SK-N-SH (cell line): Measurements from ENCODE around the gene ARHGEF28. TPM values are rescaled to one million over a fixed set of nuclear protein-coding genes. Genes with fewer than 3 reads are reported as not detected.

Experiments used
- CTCF ChIA-PET: fragments of 300-600, 350-600 bp; formaldehyde crosslinking; extraction: SDS; loops from one replicate; lab custom pipeline; 2021; lab: Yijun Ruan, JAX
- POLR2A ChIA-PET: fragments of 350-600 bp; sonication (Branson Sonifier 250); formaldehyde crosslinking; extraction: SDS; loops from one replicate; lab custom pipeline; 2020; ENCODE audit warnings: antibody characterized with exemption, inconsistent platforms; lab: Yijun Ruan, JAX
- DNase-seq: peaks from one replicate; pipeline ENCODE4 v3.0.0; 2012
- H2AFZ ChIP-seq: fragments of 200-600 bp; sonication (generic); 2 replicates; pipeline ENCODE4 v1.8.1; 2016; ENCODE audit warnings: antibody characterized with exemption, mild to moderate bottlenecking, low read depth
- H3F3A ChIP-seq: fragments of 200-600 bp; sonication (generic); replicated peaks from 2 replicates; pipeline ENCODE3; 2016; ENCODE audit warnings: antibody characterized with exemption, mild to moderate bottlenecking; ENCODE audit not compliant: insufficient read depth
- H3K27ac ChIP-seq, 2 experiments: fragments of 200-500 bp in 1 of 2; fragments of 200-600 bp in 1 of 2; sonication (Bioruptor generic) in 1 of 2; sonication (generic), shearing (Covaris generic) in 1 of 2; 2 replicates each; pipeline versions ENCODE4 v1.5.1 to v1.6.1; 2014 to 2016; ENCODE audit warnings: low read depth in 2 of 2, inconsistent platforms in 1 of 2, low read length in 1 of 2, mild to moderate bottlenecking in 1 of 2, mixed read lengths in 1 of 2
- H3K27me3 ChIP-seq: fragments of 200-600 bp; sonication (generic), shearing (Covaris generic); 2 replicates; pipeline ENCODE4 v1.6.1; 2016; ENCODE audit warnings: mixed run types; ENCODE audit not compliant: insufficient read depth
- H3K36me3 ChIP-seq, 2 experiments: fragments of 200-500 bp in 1 of 2; fragments of 200-600 bp in 1 of 2; sonication (Bioruptor generic) in 1 of 2; sonication (generic) in 1 of 2; replicated peaks in 1 of 2; 2 replicates each; pipeline versions ENCODE3 to v1.5.1; 2014 to 2016; ENCODE audit warnings: low read length in 1 of 2, mild to moderate bottlenecking in 1 of 2; ENCODE audit not compliant: insufficient read depth in 2 of 2, control insufficient read depth in 1 of 2
- H3K4me1 ChIP-seq, 2 experiments: fragments of 200-500 bp in 1 of 2; fragments of 200-600 bp in 1 of 2; sonication (Bioruptor generic) in 1 of 2; sonication (generic), shearing (Covaris generic) in 1 of 2; 2 replicates each; pipeline versions ENCODE4 v1.5.1 to v1.6.1; 2014 to 2016; ENCODE audit warnings: low read depth in 1 of 2, low read length in 1 of 2, mixed run types in 1 of 2; ENCODE audit not compliant: insufficient read depth in 2 of 2, control insufficient read depth in 1 of 2
- H3K4me2 ChIP-seq: fragments of 200-600 bp; sonication (generic), shearing (Covaris generic); 2 replicates; pipeline ENCODE4 v1.6.1; 2017; ENCODE audit warnings: mixed run types
- H3K4me3 ChIP-seq, 2 experiments: fragments of 200-500 bp in 1 of 2; fragments of 200-600 bp in 1 of 2; sonication (Bioruptor generic) in 1 of 2; sonication (generic), shearing (Covaris generic) in 1 of 2; 2 replicates each; pipeline versions ENCODE4 v1.5.1 to v1.8.1; 2014 to 2016; ENCODE audit warnings: low read depth in 2 of 2, inconsistent platforms in 1 of 2, low read length in 1 of 2, mild to moderate bottlenecking in 1 of 2, mixed read lengths in 1 of 2, moderate library complexity in 1 of 2
- H3K79me2 ChIP-seq: fragments of 200-600 bp; sonication (generic); 2 replicates; pipeline ENCODE4 v1.8.1; 2017; ENCODE audit warnings: mild to moderate bottlenecking; ENCODE audit not compliant: insufficient read depth
- H3K9ac ChIP-seq: fragments of 200-600 bp; sonication (generic); 2 replicates; pipeline ENCODE4 v1.6.1; 2017; ENCODE audit warnings: mixed run types
- H3K9me2 ChIP-seq: fragments of 200-600 bp; sonication (generic); 2 replicates; pipeline ENCODE4 v1.6.1; 2017; ENCODE audit warnings: mixed run types
- H3K9me3 ChIP-seq: fragments of 200-600 bp; sonication (generic); 2 replicates; pipeline ENCODE4 v1.6.1; 2017; ENCODE audit warnings: mixed run types, mild to moderate bottlenecking, moderate library complexity
- H4K20me1 ChIP-seq: fragments of 200-600 bp; sonication (generic); 2 replicates; pipeline ENCODE4 v1.6.1; 2017; ENCODE audit warnings: mild to moderate bottlenecking, mixed run types; ENCODE audit not compliant: insufficient read depth
- CTCF ChIP-seq: fragments of 200-600 bp; sonication (generic); IDR thresholded peaks from 2 replicates; pipeline ENCODE4 v1.6.1; 2017; ENCODE audit warnings: antibody characterized with exemption, mild to moderate bottlenecking, moderate library complexity
- ELF1 ChIP-seq: IDR thresholded peaks from 2 replicates; pipeline ENCODE4 v1.4.0; 2012
- EZH2phosphoT487 ChIP-seq: fragments of 200-600 bp; sonication (generic); IDR thresholded peaks from 2 replicates; pipeline ENCODE4 v1.6.1; 2017; ENCODE audit warnings: low read depth, mixed run types, mild to moderate bottlenecking, antibody characterized with exemption, moderate library complexity, borderline replicate concordance
- FOSL2 ChIP-seq: IDR thresholded peaks from 2 replicates; pipeline ENCODE4 v1.4.0; 2012; ENCODE audit warnings: low read depth, mild to moderate bottlenecking, moderate library complexity, borderline replicate concordance
- FOXJ3 ChIP-seq: sonication (generic); formaldehyde crosslinking; IDR thresholded peaks from 2 replicates; pipeline ENCODE4 v1.5.1; 2020; ENCODE audit warnings: mild to moderate bottlenecking, missing genetic modification reagents
- FOXM1 ChIP-seq: IDR thresholded peaks from 2 replicates; pipeline ENCODE4 v1.4.0; 2012; ENCODE audit warnings: low read depth, mild to moderate bottlenecking
- GATA2 ChIP-seq: sonication (generic); formaldehyde crosslinking; IDR thresholded peaks from 2 replicates; pipeline ENCODE4 v1.5.0; 2020; ENCODE audit warnings: mild to moderate bottlenecking, missing genetic modification reagents
- IRF3 ChIP-seq: fragments of 150-350 bp; IDR thresholded peaks from 2 replicates; pipeline ENCODE4 v1.6.1; 2016; ENCODE audit warnings: mild to moderate bottlenecking, low read depth, low read length
- JUND ChIP-seq: IDR thresholded peaks from 2 replicates; pipeline ENCODE4 v1.4.0; 2012
- MXI1 ChIP-seq: IDR thresholded peaks from 2 replicates; pipeline ENCODE4 v1.6.1; 2012; ENCODE audit warnings: mild to moderate bottlenecking, low read depth, low read length, improper control_type of control experiment
- NFIC ChIP-seq: IDR thresholded peaks from 2 replicates; pipeline ENCODE4 v1.4.0; 2012; ENCODE audit warnings: borderline replicate concordance
- POLR2AphosphoS5 ChIP-seq: IDR thresholded peaks from 2 replicates; pipeline ENCODE4 v1.6.1; 2012; ENCODE audit warnings: low read depth, low read length
- RCOR1 ChIP-seq: fragments of 150-350 bp; IDR thresholded peaks from 2 replicates; pipeline ENCODE4 v1.6.1; 2017; ENCODE audit warnings: antibody characterized with exemption, low read length
- REST ChIP-seq: IDR thresholded peaks from 2 replicates; pipeline ENCODE4 v1.6.1; 2012; ENCODE audit warnings: mild to moderate bottlenecking, low read depth, low read length, moderate library complexity
- RFX5 ChIP-seq: IDR thresholded peaks from 2 replicates; pipeline ENCODE4 v1.6.1; 2012; ENCODE audit warnings: mild to moderate bottlenecking, improper control_type of control experiment, low read length
- RXRA ChIP-seq: IDR thresholded peaks from 2 replicates; pipeline ENCODE4 v1.4.0; 2012; ENCODE audit warnings: low read depth, mild to moderate bottlenecking, borderline replicate concordance
- SMC3 ChIP-seq: IDR thresholded peaks from 2 replicates; pipeline ENCODE4 v1.6.1; 2012; ENCODE audit warnings: low read depth, low read length, improper control_type of control experiment
- TAF1 ChIP-seq: IDR thresholded peaks from 2 replicates; pipeline ENCODE4 v1.6.1; 2012; ENCODE audit warnings: low read depth, mild to moderate bottlenecking, low read length, moderate library complexity, borderline replicate concordance
- USF2 ChIP-seq: fragments of 150-350 bp; IDR thresholded peaks from 2 replicates; pipeline ENCODE4 v1.6.1; 2017; ENCODE audit warnings: antibody characterized with exemption, low read length, low read depth, borderline replicate concordance
- YY1 ChIP-seq: IDR thresholded peaks from 2 replicates; pipeline ENCODE4 v1.4.0; 2012; ENCODE audit warnings: low read depth, mild to moderate bottlenecking
- WGBS: methylation state at CpG from one replicate; pipeline ENCODE4 v1.1.6; 2017; ENCODE audit warnings: low lambda C conversion rate; 5-methylcytosine and 5-hydroxymethylcytosine counted together
- polyA plus RNA-seq, 3 experiments: library from polyadenylated mRNA; depleted of rRNA; stranded (reverse); fragments of >200 nt; gene quantifications; 2 replicates each; pipeline ENCODE4 v1.2.3, GENCODE V29; 2012

Gene ARHGEF28
- polyA plus RNA-seq, 1 of the 3 experiments (the other 2 are of a cell fraction): 4.2 TPM

- Histone ChIP-seq H3K4me3 (no peak overlapping the region), H3K4me2 (no peak overlapping the region), H3K4me1 (peaks cover 0 to 5% of the 10 kb centered on the region in 2 experiments; a peak in 1 of 4 replicates), H3K9me2 (no peaks in the 10 kb centered on the region), H3K79me2 (peaks cover 7% of the 10 kb centered on the region; the same call in 1 of the 2 replicates), H3K9me3 (no peaks in the 10 kb centered on the region), H4K20me1 (no peaks in the 10 kb centered on the region), H2AFZ (no peak overlapping the region), H3K27me3 (no peaks in the 10 kb centered on the region), H3K9ac (no peak overlapping the region), H3K36me3 (no peaks in the 10 kb centered on the region), H3F3A (no peaks in the 10 kb centered on the region), H3K27ac (no peak overlapping the region)
- POLR2A ChIA-PET: no interaction called here
- DNase-seq: no peak
- 94% methylated on average over 6 of the region's 6 CpGs for WGBS
- TF ChIP-seq FOSL2: no peak
- no peak for TF ChIP-seq REST
- TF ChIP-seq GATA2 (CRISPR knock-in tag): no peak
- no peak for TF ChIP-seq IRF3
- no peak for TF ChIP-seq NFIC
- TF ChIP-seq RCOR1: no peak
- TF ChIP-seq RFX5: no peak
- TF ChIP-seq EZH2phosphoT487: no peak
- TF ChIP-seq FOXJ3 (CRISPR knock-in tag): no peak
- no peak for TF ChIP-seq SMC3
- TF ChIP-seq TAF1: no peak
- TF ChIP-seq ELF1: no peak
- no peak for TF ChIP-seq RXRA
- no peak for TF ChIP-seq POLR2AphosphoS5
- TF ChIP-seq YY1: no peak
- no peak for TF ChIP-seq JUND
- TF ChIP-seq FOXM1: no peak
- TF ChIP-seq MXI1: no peak
- TF ChIP-seq CTCF: no peak
- no peak for TF ChIP-seq USF2
- CTCF ChIA-PET: interaction anchor here (0.7 kb wide), 1 partner anchor 31 kb away, joined by 3 read pairs; no protein-coding TSS in a partner anchor
Observed at GRCh38 chr5:73655521-73656160, 29.6 kb downstream of the ARHGEF28 start.
